Activated T-cell treated with anti-CD3 and anti-CD28 coated beads, Interleukin-2, amount 50 U/mL, for 48 hours (primary cell): ENCODE measurements around the gene OR2T12.
"Not testable (repeated sequence)": the region's sequence is repeated elsewhere in the genome, so short reads cannot be mapped to it uniquely, and the experiment has no call there.

Experiments used
- DNase-seq, 2 experiments: peaks; one replicate each; pipeline ENCODE4 v3.0.0-alpha.2; 2020

The OR2T12 gene, protein sequence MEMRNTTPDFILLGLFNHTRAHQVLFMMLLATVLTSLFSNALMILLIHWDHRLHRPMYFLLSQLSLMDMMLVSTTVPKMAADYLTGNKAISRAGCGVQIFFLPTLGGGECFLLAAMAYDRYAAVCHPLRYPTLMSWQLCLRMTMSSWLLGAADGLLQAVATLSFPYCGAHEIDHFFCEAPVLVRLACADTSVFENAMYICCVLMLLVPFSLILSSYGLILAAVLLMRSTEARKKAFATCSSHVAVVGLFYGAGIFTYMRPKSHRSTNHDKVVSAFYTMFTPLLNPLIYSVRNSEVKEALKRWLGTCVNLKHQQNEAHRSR

DNA sequence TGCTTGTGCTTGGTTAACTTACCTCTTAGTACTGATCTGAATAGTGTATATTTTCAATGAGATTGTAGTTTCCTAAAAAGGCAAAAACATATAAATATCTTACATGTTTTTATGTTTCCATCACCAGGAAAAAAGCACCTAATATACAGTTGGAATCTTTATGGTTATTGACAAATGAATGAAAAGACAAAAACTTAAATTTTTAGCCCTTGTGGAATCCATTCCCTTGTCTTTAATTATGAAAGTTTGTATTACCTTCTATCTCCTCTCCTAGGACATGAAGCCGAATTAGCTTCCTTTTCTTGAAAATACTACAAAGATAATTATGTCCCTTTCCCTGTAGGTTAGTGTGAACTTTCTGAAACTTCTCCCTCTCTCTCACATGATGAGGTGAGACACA lies at the start of gene OR2T12:
Gene OR2T12, minus strand, starts transcription at position 101 of the 400 bp plus-strand sequence. CDS start 7,846 bp downstream, outside the sequence.
- DNase-seq = no peak

- no peak for DNase-seq
Measured at GRCh38 chr1:248348475-248348874, 45.3 kb upstream of the OR2T12 start, which contains the start of gene OR14C36. TSS of gene OR14C36 (plus strand) at chr1:248348775. CDS start at chr1:248348775, 0 bp downstream.

DNA sequence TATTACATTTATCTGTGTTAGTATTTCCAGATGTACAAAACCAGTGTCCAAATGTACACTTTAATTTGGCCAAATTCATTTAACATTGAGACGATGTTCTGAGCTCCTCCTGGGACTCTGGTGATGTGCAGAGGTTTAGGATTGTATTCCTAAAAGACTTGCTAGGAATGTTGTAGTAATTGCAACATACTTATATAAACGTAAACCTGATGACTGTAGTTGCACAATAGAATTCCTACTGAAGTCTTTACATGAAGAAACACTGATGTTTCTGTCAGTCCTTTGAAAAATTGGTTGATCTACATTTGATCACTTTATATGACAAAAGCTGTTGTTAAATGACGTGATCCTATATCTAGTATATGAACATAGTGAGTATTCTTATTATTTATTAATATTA lies 40.2 kb upstream of the OR2T12 start:
- no peak for DNase-seq

- DNase-seq = no peak
Measured at GRCh38 chr1:248324468-248324867, 21.2 kb upstream of the OR2T12 start, which contains the start of gene OR2M7. TSS of gene OR2M7 (minus strand) at chr1:248324568. CDS start at chr1:248324568, 0 bp downstream.

- no peak for DNase-seq
Measured at GRCh38 chr1:248316796-248317195, 13.6 kb upstream of the OR2T12 start.

GRCh38 chr1:248306740-248307139 lies 3.5 kb upstream of the OR2T12 start:
- DNase-seq = not testable (repeated sequence)

GRCh38 chr1:248306103-248306502 lies 2.9 kb upstream of the OR2T12 start:
- no peak for DNase-seq

GRCh38 chr1:248305672-248306071 lies 2.4 kb upstream of the OR2T12 start:
- not testable (repeated sequence) for DNase-seq

DNA sequence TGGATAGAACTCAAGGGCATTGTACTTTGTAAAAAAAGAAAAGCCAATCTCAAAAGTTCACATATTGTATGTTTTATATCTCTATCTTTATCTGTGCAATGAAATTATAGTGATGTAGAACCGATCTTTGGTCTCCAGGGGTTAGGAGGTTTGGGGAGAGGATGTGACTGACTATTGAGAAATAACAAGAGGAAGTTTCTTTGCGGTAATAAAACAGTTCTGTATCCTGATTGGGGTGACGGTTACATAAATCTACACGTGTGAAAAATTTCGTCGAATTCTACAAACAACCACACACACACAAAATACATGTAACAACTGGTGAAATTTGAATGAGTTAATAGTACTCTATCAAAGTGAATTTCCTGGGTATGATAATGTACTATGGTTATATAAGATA lies 14.8 kb downstream of the OR2T12 start:
- DNase-seq = no peak

DNA sequence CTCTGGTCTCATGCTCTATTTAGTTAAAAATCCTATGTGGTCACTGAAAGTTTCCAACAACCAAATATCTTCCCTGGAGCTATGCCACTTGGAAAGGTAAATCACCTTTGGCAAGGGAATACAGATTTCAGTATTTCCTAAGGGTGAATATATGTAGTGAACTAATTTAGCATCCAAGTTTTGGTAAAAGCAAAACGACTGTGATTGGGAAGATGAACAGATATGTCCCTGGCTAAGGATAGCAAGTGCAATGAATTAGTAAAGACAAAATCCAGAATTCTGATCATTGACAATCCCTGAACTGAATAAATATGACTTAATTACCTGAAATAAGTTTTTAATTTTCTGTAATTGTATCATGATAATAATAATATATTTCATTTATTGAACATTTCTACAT lies 25.3 kb downstream of the OR2T12 start, which contains the start of gene OR2T33:
Gene OR2T33, minus strand, starts transcription at position 101 of the 400 bp plus-strand sequence. CDS start 4,162 bp downstream, outside the sequence.
- DNase-seq = no peak

- not testable (repeated sequence) for DNase-seq
Measured at GRCh38 chr1:248273225-248273624, 30.0 kb downstream of the OR2T12 start.

GRCh38 chr1:248268178-248268577 lies 35.0 kb downstream of the OR2T12 start:
- no peak for DNase-seq

DNA sequence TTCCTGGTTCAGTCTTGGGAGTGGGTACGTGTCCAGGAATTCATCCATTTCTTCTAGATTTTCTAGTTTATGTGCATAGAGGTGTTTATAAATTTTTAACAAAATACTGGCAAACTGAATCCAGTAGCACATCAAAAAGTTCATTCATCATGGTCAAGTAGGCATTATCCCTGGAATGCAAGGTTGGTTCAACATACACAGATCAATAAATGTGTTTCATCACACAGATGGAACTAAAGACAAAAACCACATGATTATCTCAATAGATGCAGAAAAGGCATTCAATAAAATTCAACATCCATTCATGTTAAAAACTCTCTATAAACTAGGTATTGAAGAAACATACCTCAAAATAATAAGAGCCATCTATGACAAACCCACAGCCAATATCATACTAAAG lies 43.9 kb downstream of the OR2T12 start:
- not testable (repeated sequence) for DNase-seq

DNA sequence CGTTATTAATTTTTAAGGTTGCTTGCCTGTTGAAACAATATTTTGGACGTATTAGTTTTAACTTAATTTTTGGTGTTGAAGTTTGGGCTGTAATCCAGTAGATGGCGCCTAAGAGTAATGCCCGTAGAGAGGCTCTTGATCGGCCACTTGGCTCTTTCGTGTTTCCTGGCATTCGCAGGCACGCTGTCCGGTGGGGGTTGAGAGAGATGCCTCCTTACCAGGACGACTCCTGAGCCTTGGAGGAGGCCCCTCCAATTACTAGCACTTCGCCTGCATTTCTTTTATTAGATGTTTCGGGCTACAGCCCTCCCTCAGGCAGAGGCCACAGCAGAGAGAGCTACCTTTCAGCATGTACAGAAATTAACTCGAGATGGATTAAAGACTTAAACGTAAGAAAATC lies 60.0 kb downstream of the OR2T12 start:
- peak; percentile 22 to 30 for DNase-seq
